NCI-H748 (cell line): Measurements from ENCODE around the gene SFXN5.
A peak's percentile ranks its signal among the peaks of the same experiment; 100 is the strongest.
"Not testable (repeated sequence)": the region's sequence is repeated elsewhere in the genome, so short reads cannot be mapped to it uniquely, and the experiment has no call there.

Experiments used
- DNase-seq: peaks from one replicate; lab custom pipeline; 2025; ENCODE audit not compliant: unreplicated experiment; lab: John Stamatoyannopoulos, UW

Gene SFXN5

GRCh38 chr2:72911256-72911655 is 160.3 kb downstream of the SFXN5 start:
- DNase-seq, result no peak

- DNase-seq, result no peak
Measured at GRCh38 chr2:72908741-72909140, 162.8 kb downstream of the SFXN5 start.

GRCh38 chr2:72907369-72907768 is 164.1 kb downstream of the SFXN5 start:
- not testable (repeated sequence) for DNase-seq

GRCh38 chr2:72901426-72901825 is 170.1 kb downstream of the SFXN5 start:
- no peak for DNase-seq

- no peak for DNase-seq
Measured at GRCh38 chr2:72900191-72900825, 171.2 kb downstream of the SFXN5 start.

GRCh38 chr2:72898585-72898906 is 173.0 kb downstream of the SFXN5 start:
- DNase-seq, result no peak

GRCh38 chr2:72897785-72898584 is 173.5 kb downstream of the SFXN5 start:
- no peak for DNase-seq

GRCh38 chr2:72896446-72896845 is 175.1 kb downstream of the SFXN5 start:
- no peak for DNase-seq

- no peak for DNase-seq
Measured at GRCh38 chr2:72895759-72896281, 175.7 kb downstream of the SFXN5 start.

- no peak for DNase-seq
Measured at GRCh38 chr2:72895154-72895553, 176.4 kb downstream of the SFXN5 start.

- no peak for DNase-seq
Measured at GRCh38 chr2:72894514-72894913, 177.0 kb downstream of the SFXN5 start.

GRCh38 chr2:72893594-72894319 is 177.8 kb downstream of the SFXN5 start:
- peak; percentile 53 for DNase-seq

GRCh38 chr2:72892506-72893173 is 178.9 kb downstream of the SFXN5 start:
- DNase-seq, result peak; percentile 63
